ENCODE measurements around the gene NT5C3B.

DNA sequence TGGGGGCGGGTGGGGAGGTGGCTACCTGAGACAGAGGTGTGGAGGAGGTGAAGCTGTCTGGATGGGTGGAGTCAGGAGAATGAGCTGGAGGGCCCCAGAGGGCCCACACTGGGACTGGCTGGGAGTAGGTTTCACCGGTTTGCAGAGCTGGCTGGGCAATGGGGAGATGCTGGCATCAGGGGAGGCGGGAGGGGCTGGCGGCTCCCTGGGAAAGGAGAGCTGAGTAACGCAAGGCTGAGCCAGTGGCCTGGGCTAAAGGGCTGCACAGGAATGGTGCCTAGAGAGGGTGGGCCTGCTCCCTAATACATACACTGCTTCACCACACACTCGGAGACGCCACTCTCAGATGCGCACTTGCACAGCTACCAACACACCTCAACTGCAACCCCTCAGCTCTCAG, 36.7 kb downstream of the NT5C3B start:
- TF ChIP-seq, protein P1, sequence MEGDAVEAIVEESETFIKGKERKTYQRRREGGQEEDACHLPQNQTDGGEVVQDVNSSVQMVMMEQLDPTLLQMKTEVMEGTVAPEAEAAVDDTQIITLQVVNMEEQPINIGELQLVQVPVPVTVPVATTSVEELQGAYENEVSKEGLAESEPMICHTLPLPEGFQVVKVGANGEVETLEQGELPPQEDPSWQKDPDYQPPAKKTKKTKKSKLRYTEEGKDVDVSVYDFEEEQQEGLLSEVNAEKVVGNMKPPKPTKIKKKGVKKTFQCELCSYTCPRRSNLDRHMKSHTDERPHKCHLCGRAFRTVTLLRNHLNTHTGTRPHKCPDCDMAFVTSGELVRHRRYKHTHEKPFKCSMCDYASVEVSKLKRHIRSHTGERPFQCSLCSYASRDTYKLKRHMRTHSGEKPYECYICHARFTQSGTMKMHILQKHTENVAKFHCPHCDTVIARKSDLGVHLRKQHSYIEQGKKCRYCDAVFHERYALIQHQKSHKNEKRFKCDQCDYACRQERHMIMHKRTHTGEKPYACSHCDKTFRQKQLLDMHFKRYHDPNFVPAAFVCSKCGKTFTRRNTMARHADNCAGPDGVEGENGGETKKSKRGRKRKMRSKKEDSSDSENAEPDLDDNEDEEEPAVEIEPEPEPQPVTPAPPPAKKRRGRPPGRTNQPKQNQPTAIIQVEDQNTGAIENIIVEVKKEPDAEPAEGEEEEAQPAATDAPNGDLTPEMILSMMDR (optimal IDR thresholded peaks at IDR 0.05 in 1 of 3, IDR thresholded peaks at IDR 0.05 in 1 of 3, conservative IDR thresholded peaks at IDR 0.05 in 1 of 3; ENCODE audit: extremely low read depth in 1 of 3, insufficient read depth in 2 of 3, low read length in 3 of 3): no peak
- TF ChIP-seq EZH2 (IDR thresholded peaks at IDR 0.05; ENCODE audit: low read length): no peak
